ENCODE data around the gene OGFOD2. TPM values are rescaled to one million over a fixed set of nuclear protein-coding genes. Genes with fewer than 3 reads are reported as not detected.

OGFOD2 gene
- total RNA-seq, 2 experiments from 2014 or later: 13.1 to 25.0 TPM

- BruUV-seq (replicated peaks): no TSS peak
- intact Hi-C loops (cut with micrococcal nuclease; ENCODE audit: unreplicated experiment): no loop called here
- peaks cover 24% of the 10 kb centered on the region for H3K36me3 ChIP-seq (ENCODE audit: insufficient read depth, low read length)
- no peak overlapping the region for H3K4me3 ChIP-seq (ENCODE audit: low read depth, low read length, poor library complexity, severe bottlenecking)
- H4K20me1 ChIP-seq (ENCODE audit: insufficient read depth, low read length): no peaks in the 10 kb centered on the region
- ChIA-PET CTCF (ENCODE audit: unreplicated experiment) (no interaction called here), POLR2A (no interaction called here)
- no peaks in the 10 kb centered on the region for H3K9me2 ChIP-seq (ENCODE audit: insufficient read depth, low read length)
- H3K4me1 ChIP-seq (ENCODE audit: insufficient read depth, low read length, poor library complexity, severe bottlenecking): peaks cover 24% of the 10 kb centered on the region
- no peak for TF ChIP-seq CTCF (conservative IDR thresholded peaks at IDR 0.05; ENCODE audit: low read length)
- TF ChIP-seq EZH2phosphoT487 (IDR thresholded peaks at IDR 0.05; ENCODE audit: borderline replicate concordance, low read depth, low read length): no peak
- no peaks in the 10 kb centered on the region for H3K9me3 ChIP-seq (ENCODE audit: low read length)
- no peak overlapping the region for H3K4me2 ChIP-seq (ENCODE audit: low read length)
- H2AFZ ChIP-seq (ENCODE audit: low read length): no peak overlapping the region
- no peak for DNase-seq (ENCODE audit: low spot score)
- no peak overlapping the region for H3K27ac ChIP-seq (ENCODE audit: low read depth, low read length, poor library complexity, severe bottlenecking)
- peaks cover under 1% of the 10 kb centered on the region; the same call in 1 of the 2 replicates for H3K79me2 ChIP-seq (ENCODE audit: insufficient read depth, low read depth, low read length)
Measured at GRCh38 chr12:122987086-122987951, 12.3 kb downstream of the OGFOD2 start.

GRCh38 chr12:122988036-122988435 lies 13.0 kb downstream of the OGFOD2 start:
- H3K27ac ChIP-seq (ENCODE audit: low read depth, low read length, poor library complexity, severe bottlenecking): no peak overlapping the region
- no peaks in the 10 kb centered on the region for H4K20me1 ChIP-seq (ENCODE audit: insufficient read depth, low read length)
- no peak overlapping the region for H3K4me3 ChIP-seq (ENCODE audit: low read depth, low read length, poor library complexity, severe bottlenecking)
- H2AFZ ChIP-seq (ENCODE audit: low read length): no peak overlapping the region
- intact Hi-C loops (cut with micrococcal nuclease; ENCODE audit: unreplicated experiment): no loop called here
- no peaks in the 10 kb centered on the region for H3K79me2 ChIP-seq (ENCODE audit: insufficient read depth, low read depth, low read length)
- H3K4me2 ChIP-seq (ENCODE audit: low read length): no peak overlapping the region
- no peaks in the 10 kb centered on the region for H3K9me2 ChIP-seq (ENCODE audit: insufficient read depth, low read length)
- no peak for DNase-seq (ENCODE audit: low spot score)
- ChIA-PET POLR2A (no interaction called here), CTCF (ENCODE audit: unreplicated experiment) (no interaction called here)
- no TSS peak for BruUV-seq (replicated peaks)
- H3K36me3 ChIP-seq (ENCODE audit: insufficient read depth, low read length): peaks cover 16% of the 10 kb centered on the region; the same call in 1 of the 2 replicates
- H3K9me3 ChIP-seq (ENCODE audit: low read length): no peaks in the 10 kb centered on the region
- TF ChIP-seq EZH2phosphoT487 (IDR thresholded peaks at IDR 0.05; ENCODE audit: borderline replicate concordance, low read depth, low read length) (no peak), CTCF (conservative IDR thresholded peaks at IDR 0.05; ENCODE audit: low read length) (no peak)
- H3K4me1 ChIP-seq (ENCODE audit: insufficient read depth, low read length, poor library complexity, severe bottlenecking): peaks cover 17% of the 10 kb centered on the region

GRCh38 chr12:122988612-122989212 lies 13.7 kb downstream of the OGFOD2 start:
- Histone ChIP-seq H3K9me3 (ENCODE audit: low read length) (no peaks in the 10 kb centered on the region), H3K79me2 (ENCODE audit: insufficient read depth, low read depth, low read length) (no peaks in the 10 kb centered on the region), H2AFZ (ENCODE audit: low read length) (no peak overlapping the region), H3K9me2 (ENCODE audit: insufficient read depth, low read length) (no peaks in the 10 kb centered on the region), H3K4me2 (ENCODE audit: low read length) (no peak overlapping the region), H3K4me1 (ENCODE audit: insufficient read depth, low read length, poor library complexity, severe bottlenecking) (peaks cover 11% of the 10 kb centered on the region), H3K36me3 (ENCODE audit: insufficient read depth, low read length) (peaks cover 10% of the 10 kb centered on the region; the same call in 1 of the 2 replicates), H3K4me3 (ENCODE audit: low read depth, low read length, poor library complexity, severe bottlenecking) (no peak overlapping the region), H4K20me1 (ENCODE audit: insufficient read depth, low read length) (no peaks in the 10 kb centered on the region), H3K27ac (ENCODE audit: low read depth, low read length, poor library complexity, severe bottlenecking) (no peak overlapping the region)
- TF ChIP-seq EZH2phosphoT487 (IDR thresholded peaks at IDR 0.05; ENCODE audit: borderline replicate concordance, low read depth, low read length) (no peak), CTCF (conservative IDR thresholded peaks at IDR 0.05; ENCODE audit: low read length) (no peak)
- BruUV-seq (replicated peaks): no TSS peak
- intact Hi-C loops (cut with micrococcal nuclease; ENCODE audit: unreplicated experiment): no loop called here
- CTCF ChIA-PET (ENCODE audit: unreplicated experiment): interaction anchor here (0.7 kb wide), 1 partner anchor 197 kb away, joined by 3 read pairs; no protein-coding TSS in a partner anchor
- no peak for DNase-seq (ENCODE audit: low spot score)
- POLR2A ChIA-PET: no interaction called here
